HFFc6 (cell line): ENCODE results near the gene MAP3K5. TPM values are rescaled to one million over a fixed set of nuclear protein-coding genes. Genes with fewer than 3 reads are reported as not detected.

Experiments used
- DNase-seq: peaks from one replicate; pipeline ENCODE4 v3.0.0-alpha.2; 2018
- H3K27ac Mint-ChIP-seq: 2 replicates; pipeline ENCODE4 v1.8.0; 2020; ENCODE audit warnings: mild to moderate bottlenecking, mixed read lengths
- H3K27me3 Mint-ChIP-seq: 2 replicates; pipeline ENCODE4 v1.8.0; 2021; ENCODE audit warnings: mild to moderate bottlenecking, moderate library complexity, mixed read lengths; ENCODE audit not compliant: insufficient read depth
- H3K36me3 Mint-ChIP-seq: 2 replicates; pipeline ENCODE4 v1.8.0; 2021; ENCODE audit warnings: low read depth, mixed read lengths
- H3K4me1 Mint-ChIP-seq: 2 replicates; pipeline ENCODE4 v1.8.0; 2020; ENCODE audit warnings: low read depth, mixed read lengths
- H3K4me3 Mint-ChIP-seq: 2 replicates; pipeline ENCODE4 v1.8.0; 2020; ENCODE audit warnings: mild to moderate bottlenecking, moderate library complexity, mixed read lengths
- H3K9me3 Mint-ChIP-seq: 2 replicates; pipeline ENCODE4 v1.8.0; 2020; ENCODE audit warnings: mild to moderate bottlenecking, mixed read lengths
- total RNA-seq, 6 experiments: library from RNA; stranded (reverse); fragmentation: NEBNext Ultra II Directional; extraction: Animal tissue kit (Norgen Biotek cat#: 25700); gene quantifications; 2 replicates in 1 of 6; 3 replicates in 5 of 6; pipeline ENCODE4 v1.2.3, GENCODE V29; 2021
- TF ChIP-seq, protein P1 (sequence below): fragments of 200-600 bp; sonication (generic); IDR thresholded peaks from 2 replicates; pipeline ENCODE4 v1.5.0; 2021; ENCODE audit warnings: antibody characterized with exemption, mild to moderate bottlenecking

Gene MAP3K5
- total RNA-seq, 6 experiments from 2014 or later: 11.9 to 22.2 (median 19.1) TPM

DNA sequence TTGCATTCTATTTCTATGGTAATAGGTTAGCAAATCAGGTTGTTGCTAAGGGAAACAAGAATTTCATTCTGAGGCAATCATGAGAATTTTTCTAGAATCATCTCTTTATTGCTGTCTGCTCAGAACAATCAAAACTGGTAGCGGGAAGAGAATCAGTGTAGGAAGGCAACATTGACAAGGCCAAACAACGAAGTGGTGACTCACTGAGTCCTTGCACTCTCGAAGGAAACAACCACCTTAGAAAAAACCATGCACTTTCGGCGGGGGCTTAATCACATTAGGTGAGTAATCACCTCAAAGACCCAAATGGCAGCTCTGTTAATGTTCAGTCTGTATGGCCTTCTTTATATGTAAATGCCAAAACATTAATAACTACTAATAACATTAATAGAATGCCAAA lies 163.3 kb downstream of the MAP3K5 start:
- Mint-ChIP-seq H3K36me3 (peaks cover 21% of the 10 kb centered on the region), H3K4me1 (peaks cover 21% of the 10 kb centered on the region), H3K9me3 (no peaks in the 10 kb centered on the region), H3K4me3 (no peak overlapping the region), H3K27ac (no peak overlapping the region), H3K27me3 (peaks cover 2% of the 10 kb centered on the region)
- DNase-seq: no peak
- TF ChIP-seq, protein P1, sequence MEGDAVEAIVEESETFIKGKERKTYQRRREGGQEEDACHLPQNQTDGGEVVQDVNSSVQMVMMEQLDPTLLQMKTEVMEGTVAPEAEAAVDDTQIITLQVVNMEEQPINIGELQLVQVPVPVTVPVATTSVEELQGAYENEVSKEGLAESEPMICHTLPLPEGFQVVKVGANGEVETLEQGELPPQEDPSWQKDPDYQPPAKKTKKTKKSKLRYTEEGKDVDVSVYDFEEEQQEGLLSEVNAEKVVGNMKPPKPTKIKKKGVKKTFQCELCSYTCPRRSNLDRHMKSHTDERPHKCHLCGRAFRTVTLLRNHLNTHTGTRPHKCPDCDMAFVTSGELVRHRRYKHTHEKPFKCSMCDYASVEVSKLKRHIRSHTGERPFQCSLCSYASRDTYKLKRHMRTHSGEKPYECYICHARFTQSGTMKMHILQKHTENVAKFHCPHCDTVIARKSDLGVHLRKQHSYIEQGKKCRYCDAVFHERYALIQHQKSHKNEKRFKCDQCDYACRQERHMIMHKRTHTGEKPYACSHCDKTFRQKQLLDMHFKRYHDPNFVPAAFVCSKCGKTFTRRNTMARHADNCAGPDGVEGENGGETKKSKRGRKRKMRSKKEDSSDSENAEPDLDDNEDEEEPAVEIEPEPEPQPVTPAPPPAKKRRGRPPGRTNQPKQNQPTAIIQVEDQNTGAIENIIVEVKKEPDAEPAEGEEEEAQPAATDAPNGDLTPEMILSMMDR: no peak

DNA sequence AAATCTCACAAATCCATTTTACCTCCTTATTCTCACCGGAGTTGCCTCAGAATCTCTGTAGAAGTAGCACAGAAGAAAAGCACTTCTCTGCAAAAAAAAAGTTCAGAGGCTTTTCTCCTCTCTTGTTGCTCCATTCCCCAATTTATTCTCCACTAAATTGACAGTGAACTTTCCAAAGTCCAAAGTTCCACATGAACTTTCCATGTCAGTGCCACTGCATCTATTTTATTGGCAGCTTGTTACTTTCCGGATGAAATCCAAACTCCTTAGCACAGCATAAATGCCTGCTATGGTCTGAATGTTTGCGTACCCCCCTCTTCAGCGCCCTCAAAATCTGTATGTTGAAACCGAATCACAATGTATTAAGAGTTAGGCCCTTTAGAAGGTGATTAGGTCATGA lies 165.1 kb downstream of the MAP3K5 start:
- Mint-ChIP-seq H3K4me3 (no peak overlapping the region), H3K36me3 (peaks cover 27% of the 10 kb centered on the region), H3K4me1 (peaks cover 22% of the 10 kb centered on the region), H3K27me3 (peaks cover 2% of the 10 kb centered on the region), H3K9me3 (no peaks in the 10 kb centered on the region), H3K27ac (no peak overlapping the region)
- TF ChIP-seq, protein P1: no peak
- DNase-seq: no peak

DNA sequence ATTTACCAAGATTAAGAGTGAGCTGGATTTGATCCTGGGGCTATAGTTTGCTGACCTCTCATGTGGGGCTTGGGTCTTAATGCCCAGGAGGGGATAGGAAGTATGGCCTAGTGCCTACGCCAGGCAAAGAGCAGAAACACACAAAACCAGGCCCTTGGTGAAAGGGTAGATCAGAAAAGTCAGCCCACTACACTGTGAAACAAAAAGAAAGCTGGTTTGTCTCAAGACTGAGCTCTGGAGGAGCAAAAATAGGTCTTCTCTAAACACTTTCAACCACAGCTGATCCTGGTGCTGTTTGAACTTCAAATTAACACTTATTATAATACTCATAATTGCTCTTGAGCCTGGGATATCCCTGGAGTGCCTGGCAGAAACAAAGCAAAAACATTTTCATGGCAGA lies 167.0 kb downstream of the MAP3K5 start:
- no peak for DNase-seq
- H3K4me1 Mint-ChIP-seq: peaks cover 22% of the 10 kb centered on the region
- H3K27ac Mint-ChIP-seq: peak overlapping the region; percentile 14; the same call in 1 of the 2 replicates

DNA sequence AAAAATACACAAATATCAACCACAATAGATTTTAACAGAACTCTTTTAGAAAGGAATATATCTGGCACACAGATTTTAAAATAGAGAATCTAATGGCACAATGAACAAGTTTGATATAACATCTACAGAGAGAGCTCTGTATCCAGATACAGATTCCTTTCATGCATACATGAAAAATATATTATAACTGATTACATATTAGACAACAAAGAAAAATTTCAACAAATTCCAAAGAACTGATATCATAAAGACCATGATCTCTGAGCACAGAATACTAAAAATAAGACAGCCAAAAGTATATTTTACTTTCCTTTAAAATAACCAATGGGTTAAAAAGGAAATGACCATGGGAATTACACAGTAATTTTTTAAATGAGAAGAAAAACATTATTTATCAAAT lies 167.9 kb downstream of the MAP3K5 start:
- no peaks in the 10 kb centered on the region for H3K9me3 Mint-ChIP-seq
- H3K4me3 Mint-ChIP-seq: peak overlapping the region; percentile 23
- DNase-seq: no peak
- H3K27ac Mint-ChIP-seq: peak overlapping the region; percentile 14
- H3K4me1 Mint-ChIP-seq: peaks cover 22% of the 10 kb centered on the region
- peaks cover 2% of the 10 kb centered on the region; the same call in 1 of the 2 replicates for H3K27me3 Mint-ChIP-seq
- peaks cover 13% of the 10 kb centered on the region; the same call in 1 of the 2 replicates for H3K36me3 Mint-ChIP-seq
- TF ChIP-seq, protein P1: no peak

More for the DNA sequence above, 167.0 kb downstream of the MAP3K5 start:
- no peaks in the 10 kb centered on the region for H3K9me3 Mint-ChIP-seq
- peaks cover 18% of the 10 kb centered on the region; the same call in 1 of the 2 replicates for H3K36me3 Mint-ChIP-seq
- no peak overlapping the region for H3K4me3 Mint-ChIP-seq
- H3K27me3 Mint-ChIP-seq: peaks cover 2% of the 10 kb centered on the region
- TF ChIP-seq, protein P1: no peak

DNA sequence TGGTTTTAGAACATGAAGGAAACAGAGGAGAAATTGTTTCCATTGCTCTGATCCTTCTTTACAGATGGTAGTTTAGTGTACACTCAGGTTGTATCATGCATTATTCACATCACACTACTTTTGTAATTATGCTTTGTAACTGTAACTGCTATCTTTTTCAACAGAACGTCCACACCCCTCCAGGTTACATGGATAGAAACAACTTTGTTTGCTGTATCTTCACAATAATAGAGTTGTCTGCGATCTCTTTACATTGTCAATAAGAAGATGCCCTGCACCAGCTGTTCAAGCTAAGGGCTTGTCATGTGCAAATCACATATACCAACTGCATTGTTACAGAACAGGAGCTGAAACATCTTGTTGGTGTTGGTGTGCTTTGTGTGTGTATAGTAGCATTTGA lies 174.2 kb downstream of the MAP3K5 start:
- no peak overlapping the region for H3K27ac Mint-ChIP-seq
- H3K9me3 Mint-ChIP-seq: no peaks in the 10 kb centered on the region
- H3K36me3 Mint-ChIP-seq: peaks cover 24% of the 10 kb centered on the region; the same call in 1 of the 2 replicates
- TF ChIP-seq, protein P1: no peak
- peaks cover 25% of the 10 kb centered on the region for H3K4me1 Mint-ChIP-seq
- no peaks in the 10 kb centered on the region; the same call in 1 of the 2 replicates for H3K27me3 Mint-ChIP-seq
- no peak for DNase-seq
- no peak overlapping the region for H3K4me3 Mint-ChIP-seq

DNA sequence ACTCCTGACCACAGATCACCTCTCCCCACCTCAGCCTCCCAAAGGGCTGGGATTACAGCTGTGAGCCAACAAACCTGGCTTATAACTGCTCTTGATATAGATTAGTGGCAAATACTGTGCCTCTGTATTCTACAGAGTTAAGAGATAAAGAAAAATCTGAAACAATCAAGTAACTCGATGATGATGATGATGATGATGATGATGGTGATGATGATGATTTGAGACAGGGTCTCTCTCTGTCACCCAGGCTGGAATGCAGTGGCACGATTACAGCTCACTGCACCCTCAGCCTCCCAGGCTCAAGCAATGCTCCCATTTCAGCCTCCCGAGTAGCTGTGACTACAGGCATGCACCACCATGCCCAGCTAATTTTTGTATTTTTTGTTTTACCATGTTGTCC lies 175.8 kb downstream of the MAP3K5 start:
- Mint-ChIP-seq H3K36me3 (peaks cover 27% of the 10 kb centered on the region), H3K27me3 (no peaks in the 10 kb centered on the region; the same call in 1 of the 2 replicates), H3K9me3 (no peaks in the 10 kb centered on the region), H3K4me3 (no peak overlapping the region), H3K27ac (no peak overlapping the region), H3K4me1 (peaks cover 40% of the 10 kb centered on the region)
- TF ChIP-seq, protein P1: no peak
- DNase-seq: no peak
